Gastrocnemius medialis (tissue), 4 donors: ENCODE results near the gene KCNJ15. TPM values are rescaled to one million over a fixed set of nuclear protein-coding genes. Genes with fewer than 3 reads are reported as not detected.

Experiments
- ATAC-seq, 2 donors: fragments of 150-250 bp; one replicate each; pipeline ENCODE4 v1.9.1; 2016
- DNase-seq, 2 donors: peaks; one replicate each; pipeline ENCODE4 v3.0.0-alpha.2; 2019
- H3K27ac ChIP-seq, 4 donors: fragments of 200-600 bp; sonication (generic); 1 replicate in 1 of 4; 2 replicates in 3 of 4; pipeline ENCODE4 v1.5.1; 2016 to 2018; ENCODE audit warnings: mild to moderate bottlenecking in 2 of 4, moderate library complexity in 1 of 4
- H3K27me3 ChIP-seq, 3 donors: fragments of 200-600 bp; sonication (generic) in 2 of 3; 1 replicate in 1 of 3; 2 replicates in 2 of 3; pipeline versions ENCODE4 v1.5.1 to v1.6.0; 2016 to 2019; ENCODE audit warnings: mild to moderate bottlenecking in 1 of 3, moderate library complexity in 1 of 3
- H3K36me3 ChIP-seq, 2 donors: fragments of 200-600 bp; sonication (generic) in 1 of 2; one replicate each; pipeline ENCODE4 v1.5.1; 2017 to 2018
- H3K4me1 ChIP-seq, 2 donors: fragments of 200-600 bp; sonication (generic) in 1 of 2; one replicate each; pipeline ENCODE4 v1.5.1; 2016 to 2017; ENCODE audit warnings: mild to moderate bottlenecking in 2 of 2
- H3K4me3 ChIP-seq, 4 donors: fragments of 200-600 bp; sonication (generic) in 3 of 4; 1 replicate in 1 of 4; 2 replicates in 3 of 4; pipeline ENCODE4 v1.5.1; 2016 to 2019; ENCODE audit warnings: mild to moderate bottlenecking in 2 of 4
- H3K9me3 ChIP-seq, 3 donors: fragments of 200-600 bp; sonication (generic) in 2 of 3; 1 replicate in 1 of 3; 2 replicates in 2 of 3; pipeline ENCODE4 v1.5.1; 2016 to 2019
- CTCF ChIP-seq, 5 experiments: fragments of 450-650 bp in 3 of 5; fragments of 200-600 bp in 2 of 5; sonication (generic) in 2 of 5; IDR thresholded peaks in 4 of 5; conservative IDR thresholded peaks in 1 of 5; 1 replicate in 4 of 5; 2 replicates in 1 of 5; pipeline ENCODE4 v1.5.1; 2016 to 2019; ENCODE audit warnings: antibody characterized with exemption in 5 of 5, mild to moderate bottlenecking in 3 of 5, moderate library complexity in 3 of 5
- POLR2A ChIP-seq, 2 donors: fragments of 450-650 bp; IDR thresholded peaks; one replicate each; pipeline ENCODE4 v1.6.1; 2017; ENCODE audit warnings: antibody characterized with exemption in 2 of 2, mild to moderate bottlenecking in 2 of 2, moderate library complexity in 2 of 2
- in situ Hi-C, 4 donors: fragments of 200-750 bp; cut with MboI; loops; one replicate each; pipeline versions ENCODE4 v1.15.0 to v1.8.0; 2017; ENCODE audit warnings: low sequenced_read_pairs in 4 of 4
- intact Hi-C: fragments of 100-400 bp; cut with DNase I; formaldehyde crosslinking; loops from one replicate; pipeline ENCODE4 v1.15.1; 2023; ENCODE audit warnings: low total_unique reads
- total RNA-seq, 4 donors: library from RNA; depleted of rRNA; stranded (reverse); fragments of >200 nt; gene quantifications; one replicate each; pipeline versions ENCODE4 v1.1.0 to v1.2.3, GENCODE V29; 2016

KCNJ15 gene
- total RNA-seq, 4 donors from 2014 or later, result 0.24 to 1.5 (median 0.37) TPM

GRCh38 chr21:38337793-38338192, 81.0 kb downstream of the KCNJ15 start:
- no peaks in the 10 kb centered on the region for H3K27me3 ChIP-seq
- no peak for DNase-seq
- H3K4me1 ChIP-seq, result no peaks in the 10 kb centered on the region
- H3K27ac ChIP-seq, result no peak overlapping the region
- no peak overlapping the region for H3K4me3 ChIP-seq
- TF ChIP-seq CTCF (IDR thresholded peaks at IDR 0.05 in 4 of 5, conservative IDR thresholded peaks at IDR 0.05 in 1 of 5) (no peak), POLR2A (IDR thresholded peaks at IDR 0.05) (no peak)
- no peaks in the 10 kb centered on the region for H3K36me3 ChIP-seq
- in situ Hi-C loops (no loop called here), intact Hi-C loops (no loop called here)
- peaks cover 0 to 2% (median 0%) of the 10 kb centered on the region in 3 donors for H3K9me3 ChIP-seq
- ATAC-seq, result no peak

DNA sequence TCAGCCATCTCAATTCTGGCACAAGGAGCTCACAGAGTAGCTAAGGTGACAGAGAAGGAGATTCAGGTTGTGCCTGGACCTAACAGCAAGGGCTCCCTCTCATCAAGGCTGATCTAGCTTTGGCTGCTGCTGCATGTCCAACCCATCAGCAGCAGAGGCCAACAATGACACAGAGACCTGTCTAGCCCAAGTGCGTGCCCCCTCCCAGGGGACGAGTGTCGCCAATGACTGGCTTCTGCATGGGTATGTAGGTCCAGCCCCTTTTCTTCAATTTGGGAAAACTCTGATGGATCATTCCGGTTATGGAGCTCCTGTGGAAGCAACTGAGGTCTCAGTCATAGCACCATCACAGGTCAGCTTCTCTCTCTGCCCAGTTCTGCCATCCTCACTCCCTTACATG, 83.3 kb downstream of the KCNJ15 start:
- no peak overlapping the region for H3K4me3 ChIP-seq

GRCh38 chr21:38341546-38342012, 84.8 kb downstream of the KCNJ15 start:
- no peak for ATAC-seq
- DNase-seq, result no peak
- Histone ChIP-seq H3K9me3 (peaks cover 0 to 2% (median 0%) of the 10 kb centered on the region in 3 donors), H3K27ac (no peak overlapping the region), H3K4me3 (no peak overlapping the region), H3K36me3 (no peaks in the 10 kb centered on the region), H3K4me1 (no peaks in the 10 kb centered on the region), H3K27me3 (peaks cover 0 to 2% (median 0%) of the 10 kb centered on the region in 3 donors)
- intact Hi-C loops, result no loop called here
- in situ Hi-C loops, result no loop called here
- TF ChIP-seq CTCF (IDR thresholded peaks at IDR 0.05 in 4 of 5, conservative IDR thresholded peaks at IDR 0.05 in 1 of 5), result no peak

More for the DNA sequence above, 83.3 kb downstream of the KCNJ15 start:
- H3K4me1 ChIP-seq, result no peaks in the 10 kb centered on the region
- no peaks in the 10 kb centered on the region for H3K36me3 ChIP-seq
- in situ Hi-C loops (no loop called here), intact Hi-C loops (no loop called here)
- H3K27ac ChIP-seq, result no peak overlapping the region
- peaks cover 0 to 2% (median 0%) of the 10 kb centered on the region in 3 donors for H3K9me3 ChIP-seq
- H3K27me3 ChIP-seq, result no peaks in the 10 kb centered on the region
- DNase-seq, result no peak
- no peak for TF ChIP-seq CTCF (IDR thresholded peaks at IDR 0.05 in 4 of 5, conservative IDR thresholded peaks at IDR 0.05 in 1 of 5)
- TF ChIP-seq POLR2A (IDR thresholded peaks at IDR 0.05), result no peak
- ATAC-seq, result no peak

DNA sequence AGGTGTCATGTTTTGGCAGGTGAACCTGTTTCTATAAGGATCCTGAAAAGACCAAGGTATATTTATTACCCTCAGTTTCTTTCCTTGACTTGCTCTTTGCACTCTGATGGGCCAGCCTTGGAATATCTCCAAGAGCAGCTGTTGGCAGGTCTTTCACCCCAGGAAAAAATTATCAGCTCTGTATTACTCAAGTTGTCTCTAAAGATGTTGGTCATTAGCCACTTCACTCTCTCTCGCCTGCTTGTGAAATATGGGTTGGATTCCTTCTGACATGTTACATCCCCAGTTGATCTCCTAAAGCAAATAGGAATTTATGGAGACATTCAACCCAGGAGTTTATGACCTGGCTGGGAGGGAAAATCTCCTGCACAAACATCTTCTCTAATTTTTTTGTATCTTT, 85.9 kb downstream of the KCNJ15 start:
- no peak overlapping the region for H3K27ac ChIP-seq
- DNase-seq (no peak), ATAC-seq (no peak)
- in situ Hi-C loops (no loop called here), intact Hi-C loops (no loop called here)
- no peaks in the 10 kb centered on the region for H3K4me1 ChIP-seq
- peaks cover 0 to 2% (median 0%) of the 10 kb centered on the region in 3 donors for H3K9me3 ChIP-seq
- H3K4me3 ChIP-seq, result no peak overlapping the region
- no peak for TF ChIP-seq CTCF (IDR thresholded peaks at IDR 0.05 in 4 of 5, conservative IDR thresholded peaks at IDR 0.05 in 1 of 5)
- no peak for TF ChIP-seq POLR2A (IDR thresholded peaks at IDR 0.05)
- no peaks in the 10 kb centered on the region for H3K36me3 ChIP-seq
- peaks cover 0 to 2% (median 0%) of the 10 kb centered on the region in 3 donors for H3K27me3 ChIP-seq

DNA sequence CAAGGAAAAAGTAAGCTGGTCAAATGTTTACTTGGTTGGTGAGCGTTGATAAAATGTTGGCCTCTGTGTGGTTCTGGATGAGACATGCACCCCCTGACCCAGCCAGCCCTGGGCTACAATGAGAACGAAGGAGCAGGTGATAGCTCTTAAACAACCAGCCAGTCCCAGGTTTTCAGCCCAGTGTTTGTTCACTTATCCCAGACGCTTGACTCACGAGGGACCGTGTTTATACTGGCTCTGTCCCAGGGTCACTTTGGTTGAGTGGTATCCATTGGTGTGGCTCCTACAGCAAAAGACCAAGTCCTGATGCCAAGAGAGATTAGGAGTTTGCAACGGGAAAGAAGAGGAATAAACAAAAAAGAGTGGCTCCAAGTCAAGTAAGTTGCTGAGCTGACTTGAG, 86.9 kb downstream of the KCNJ15 start:
- intact Hi-C loops, result no loop called here
- ATAC-seq (no peak), DNase-seq (no peak)
- Histone ChIP-seq H3K4me3 (no peak overlapping the region), H3K4me1 (no peaks in the 10 kb centered on the region), H3K27ac (no peak overlapping the region), H3K9me3 (peaks cover 0 to 2% (median 0%) of the 10 kb centered on the region in 3 donors), H3K36me3 (no peaks in the 10 kb centered on the region), H3K27me3 (peaks cover 0 to 2% (median 0%) of the 10 kb centered on the region in 3 donors)
- TF ChIP-seq CTCF (IDR thresholded peaks at IDR 0.05 in 4 of 5, conservative IDR thresholded peaks at IDR 0.05 in 1 of 5) (no peak), POLR2A (IDR thresholded peaks at IDR 0.05) (no peak)
- in situ Hi-C loops, result no loop called here
